COLO829 (cell line): ENCODE measurements around the gene TREH.

Experiments
- DNase-seq: peaks from one replicate; pipeline ENCODE4 v3.0.0; 2012; ENCODE audit warnings: low spot score

The TREH gene

DNA sequence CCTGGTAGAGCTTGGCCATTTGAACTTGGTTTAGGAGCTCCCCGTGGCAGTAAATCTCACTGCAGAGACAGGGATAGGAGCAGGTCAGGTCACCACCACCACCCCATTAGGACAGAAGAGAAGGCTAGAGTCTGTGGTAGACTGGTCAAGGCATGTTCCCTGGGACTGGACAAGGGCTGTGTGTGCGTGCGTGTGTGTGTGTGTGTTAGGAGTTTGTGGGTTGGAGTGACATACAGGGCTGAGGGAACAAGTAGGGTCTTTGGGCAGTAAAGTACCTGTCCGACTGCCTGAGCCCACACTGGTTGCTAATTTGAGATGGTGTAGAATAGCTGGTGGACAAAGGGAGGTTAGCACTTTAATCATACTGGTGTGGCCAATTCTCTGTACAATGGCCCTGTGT lies 16.1 kb downstream of the TREH start:
- no peak for DNase-seq

DNA sequence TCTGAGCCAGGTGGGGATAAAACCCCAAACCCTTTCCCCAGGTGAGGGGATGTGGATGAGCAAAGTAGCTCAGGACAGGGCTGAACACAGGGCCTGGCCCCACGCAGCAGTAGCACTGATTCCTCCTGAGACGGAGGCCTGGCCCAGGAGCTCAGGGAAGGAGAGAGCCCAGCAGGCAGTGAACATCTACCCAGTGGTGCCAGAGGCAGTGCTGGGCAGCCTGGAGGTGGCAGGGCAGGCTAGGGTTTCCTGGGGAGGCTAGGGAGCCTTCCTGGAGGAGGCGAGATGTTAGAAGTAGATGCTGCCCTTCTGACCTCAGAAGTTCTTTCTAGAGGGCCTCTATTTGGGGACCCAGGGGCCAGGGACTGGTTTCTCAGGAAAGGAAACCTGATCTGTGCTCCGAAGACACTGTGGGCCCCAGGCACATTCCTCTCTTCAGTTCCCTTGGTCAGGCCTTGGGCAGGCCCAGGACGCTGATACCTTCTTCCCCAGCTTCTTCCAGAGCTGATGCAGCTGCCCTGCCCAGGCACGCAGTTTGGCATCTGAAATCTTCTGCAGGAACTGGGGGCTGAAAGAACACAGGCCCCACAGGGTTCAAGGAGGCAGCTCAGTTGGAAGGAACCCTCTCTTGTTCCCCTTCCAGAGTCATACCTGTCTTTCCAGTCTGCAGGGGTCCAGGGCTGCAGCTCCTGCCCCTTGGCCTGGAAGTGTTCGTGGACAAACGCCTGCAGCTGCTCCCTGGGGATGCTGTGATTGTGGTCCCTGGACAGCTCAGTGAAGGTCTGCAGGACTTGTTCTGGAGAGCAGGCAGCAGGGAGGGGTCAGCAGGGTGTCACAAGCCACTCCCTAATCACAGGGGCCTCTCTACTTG lies 16.8 kb downstream of the TREH start:
- DNase-seq: no peak

DNA sequence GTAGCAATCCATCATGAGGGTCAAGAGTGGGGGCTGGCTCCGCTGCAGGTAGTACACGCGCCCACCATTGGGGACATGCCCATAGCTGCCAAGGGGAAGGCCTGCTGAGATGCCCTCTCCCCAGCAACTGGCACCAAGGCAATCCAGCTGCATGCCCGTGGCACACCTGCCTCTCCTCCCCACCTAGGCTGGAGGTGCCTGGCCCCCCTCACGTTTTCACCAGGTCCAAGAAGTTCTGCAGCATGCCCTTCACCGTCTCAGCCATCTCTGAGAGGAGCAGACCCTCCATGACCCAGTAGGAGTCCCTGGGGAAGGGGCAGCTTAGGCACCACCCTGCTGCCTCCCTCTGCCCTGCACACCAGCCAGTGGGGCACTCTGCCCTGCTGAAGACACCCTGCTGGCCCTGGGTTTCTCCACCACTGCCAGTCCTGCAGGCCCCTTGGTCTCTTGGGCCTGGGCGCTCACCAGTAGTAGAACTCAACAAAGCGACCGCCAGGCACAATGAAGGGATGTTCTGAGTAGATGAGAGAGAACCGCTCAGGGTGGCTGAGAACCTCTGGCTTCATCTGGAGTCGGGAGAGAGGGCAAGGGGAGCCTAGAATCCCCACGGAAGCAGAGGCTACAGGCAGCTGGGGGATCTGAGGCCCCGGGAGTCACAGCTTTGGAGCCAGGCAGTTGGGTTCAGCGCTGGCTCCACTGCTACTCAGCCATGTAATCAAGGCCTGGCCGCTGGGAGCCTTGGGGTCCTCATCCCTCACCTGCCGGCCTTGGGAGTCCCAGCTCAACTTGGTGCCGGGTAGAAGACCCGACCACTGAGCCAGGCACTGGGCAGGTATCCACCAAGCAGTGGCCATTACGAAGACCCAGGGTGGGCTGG lies 17.8 kb downstream of the TREH start:
- DNase-seq: no peak

DNA sequence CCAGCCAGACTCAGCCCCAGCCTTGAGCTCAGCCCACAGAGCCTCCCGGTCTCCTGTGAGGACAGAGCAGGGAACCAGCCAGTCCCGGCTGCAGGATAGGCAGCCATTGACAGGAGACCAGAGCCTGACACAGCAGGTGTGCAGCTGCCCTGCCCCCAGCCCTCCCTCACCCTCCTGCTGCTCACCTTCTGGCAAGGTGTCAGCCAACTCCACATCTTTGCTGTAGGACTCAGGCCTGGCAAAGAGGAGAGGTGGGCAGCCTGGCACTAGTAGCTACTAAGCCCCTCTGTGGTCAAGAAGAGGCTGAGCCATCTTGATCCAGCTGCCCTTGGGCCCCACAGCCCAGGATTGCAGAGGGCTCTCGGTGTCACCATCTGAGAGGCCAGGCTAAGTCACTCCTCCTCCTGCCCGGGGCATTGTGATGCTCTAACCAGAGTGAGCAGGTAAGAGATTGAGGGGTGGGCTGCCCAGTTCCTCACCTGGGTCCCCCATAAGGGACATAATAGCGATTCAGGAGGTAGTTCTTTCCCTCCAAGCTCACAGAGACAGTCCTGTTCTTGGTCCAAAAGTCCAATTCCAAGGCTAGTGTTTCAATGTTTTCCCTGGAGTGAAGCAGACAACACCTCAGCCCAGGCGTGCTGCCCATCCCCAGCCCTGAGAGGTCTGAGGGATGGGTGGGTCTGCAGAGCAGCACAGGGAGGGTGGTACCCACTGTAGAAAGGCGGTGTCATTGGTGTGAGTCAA lies 18.6 kb downstream of the TREH start:
- DNase-seq: no peak

DNA sequence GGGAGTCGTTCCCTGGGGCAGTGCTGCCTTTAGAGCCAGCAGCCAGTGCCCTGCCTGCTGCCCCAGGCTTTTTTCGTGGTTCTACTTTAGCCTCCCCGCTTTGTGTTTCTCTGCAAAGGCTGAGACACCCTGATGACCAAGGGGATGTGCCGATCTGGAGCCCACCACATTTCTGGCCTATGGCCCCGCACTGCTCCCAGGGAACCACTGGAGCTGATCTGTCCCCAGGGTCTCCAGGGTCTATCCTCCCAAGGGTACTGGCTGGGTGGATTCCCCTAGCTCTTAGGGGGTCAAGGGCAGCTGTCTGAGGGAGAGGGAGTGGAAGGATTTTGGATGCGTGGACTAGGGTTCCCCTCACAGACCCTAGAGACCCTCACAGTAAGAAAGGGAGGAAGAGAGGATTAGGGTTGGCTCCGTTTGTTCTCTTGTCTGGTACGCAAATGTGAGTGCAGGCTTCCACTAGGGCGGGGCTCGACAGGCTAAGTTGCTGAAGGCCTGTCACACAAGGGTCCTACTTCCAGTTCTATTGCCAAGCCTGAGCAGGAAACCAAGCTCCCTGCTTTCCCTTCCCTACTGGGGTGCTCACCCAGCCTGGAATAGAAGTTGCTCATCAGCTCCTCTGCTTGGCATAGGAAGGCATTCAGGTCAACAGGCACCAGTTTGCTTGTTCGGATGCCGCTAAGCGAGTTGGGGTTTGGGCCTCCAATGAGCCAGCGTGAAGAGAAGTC lies 19.3 kb downstream of the TREH start:
- no peak for DNase-seq

DNA sequence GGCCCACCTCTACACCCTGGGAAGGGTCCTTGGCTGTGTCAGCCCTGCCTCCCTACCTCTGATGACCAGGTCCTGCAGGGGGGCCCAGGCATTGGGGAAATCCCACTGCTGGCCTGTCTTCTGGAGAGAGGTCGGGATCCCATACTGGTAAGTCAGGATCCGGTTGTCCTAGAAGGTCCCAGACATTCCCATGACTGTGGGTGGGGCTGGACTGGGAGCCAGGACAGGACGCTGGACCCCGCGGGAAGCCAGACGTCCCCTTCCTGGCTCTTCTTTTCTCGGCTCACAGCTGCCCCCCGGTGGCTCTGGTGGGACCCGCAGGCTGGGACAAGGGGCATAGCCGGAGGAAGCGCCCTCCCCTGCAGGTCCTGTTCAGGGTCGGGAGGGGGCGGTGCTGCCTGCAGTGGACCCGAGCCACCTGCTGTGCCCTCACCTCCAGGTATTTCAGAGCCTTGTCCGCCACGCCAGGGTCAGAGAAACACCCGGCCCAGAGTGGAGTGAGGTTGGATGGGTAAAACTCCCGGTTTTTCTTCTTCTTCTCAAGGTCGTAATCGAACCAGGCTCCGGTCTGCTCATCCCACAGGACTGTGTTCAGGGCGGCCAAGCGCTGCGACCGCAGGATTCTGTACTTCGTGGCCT lies 20.0 kb downstream of the TREH start:
- DNase-seq: peak; percentile 80

DNA sequence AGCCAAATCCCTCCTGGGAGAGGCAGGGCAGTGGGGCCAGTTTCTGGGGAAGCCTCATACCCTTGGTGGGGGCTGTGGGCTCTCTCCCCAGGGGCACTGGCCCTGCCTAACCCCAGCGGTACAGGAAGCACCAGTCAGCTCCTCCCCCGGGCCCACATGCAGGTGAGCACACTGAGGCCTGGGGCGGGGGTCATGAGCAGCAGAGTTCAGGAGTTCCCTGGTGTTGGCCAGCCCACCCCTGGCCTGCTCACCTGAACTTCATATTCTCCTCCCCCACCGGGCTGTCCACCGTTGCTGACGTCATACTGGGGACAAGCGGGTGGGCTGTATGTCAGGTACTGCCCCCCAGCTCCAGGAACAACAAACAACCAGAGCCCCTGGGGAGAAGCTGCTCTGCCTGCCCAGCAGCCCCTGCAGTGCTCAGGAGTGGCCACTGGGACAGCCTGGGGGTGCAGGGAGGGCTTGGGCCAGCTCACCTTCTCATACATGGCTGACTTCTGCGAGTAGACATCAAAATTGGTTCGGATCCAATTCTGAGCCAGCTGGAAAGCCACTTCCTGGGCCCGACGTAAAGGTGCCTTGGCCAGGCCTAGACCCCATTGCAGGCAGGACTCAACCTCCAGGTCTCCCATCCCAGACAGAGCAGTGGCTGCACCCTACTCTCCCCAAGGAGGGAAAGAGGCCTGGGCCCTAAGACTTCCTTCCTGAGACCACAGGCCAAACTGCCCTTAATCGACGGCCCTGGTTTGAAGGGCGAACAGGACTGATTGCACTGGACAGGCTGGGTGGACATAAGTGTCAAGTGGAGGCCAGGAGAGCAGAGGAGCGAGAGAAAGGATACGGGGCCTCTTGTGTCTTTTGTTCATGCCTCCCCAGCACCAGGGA lies 20.8 kb downstream of the TREH start:
- no peak for DNase-seq

DNA sequence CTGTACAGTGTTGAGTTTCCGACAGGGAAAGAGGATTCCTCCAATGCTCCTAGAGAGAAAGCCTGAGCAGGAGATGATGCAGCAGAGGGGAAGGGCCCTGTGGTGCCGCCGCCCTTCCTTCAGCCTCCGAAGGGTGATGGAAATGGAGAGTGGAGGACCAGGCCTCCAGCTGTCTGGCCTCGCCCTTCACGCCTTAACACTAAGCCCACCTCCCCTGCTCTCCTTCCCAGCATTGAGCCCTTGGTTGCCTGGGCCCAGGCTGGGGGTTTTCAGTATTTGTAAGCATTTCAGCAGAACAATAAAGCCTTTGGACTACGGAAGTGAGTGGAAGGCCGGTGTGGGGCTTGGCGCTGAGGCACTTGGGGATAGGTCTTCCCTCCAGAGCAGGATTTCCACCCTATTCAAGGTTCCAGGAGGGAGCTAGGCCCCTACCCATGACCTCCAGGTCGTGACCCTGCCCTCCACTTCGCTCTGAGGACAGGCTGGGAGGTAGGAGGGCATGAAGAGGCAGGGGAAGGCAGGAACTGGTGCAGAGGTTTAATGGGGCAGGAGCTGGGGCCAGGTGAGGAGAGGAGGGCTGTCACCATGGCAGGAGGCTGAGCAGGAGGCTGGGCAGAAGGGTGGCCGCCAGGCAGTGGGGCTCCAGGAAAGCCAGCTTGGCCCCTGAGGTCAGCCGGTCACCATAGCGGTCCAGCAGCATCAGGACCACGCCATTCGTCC lies 21.6 kb downstream of the TREH start:
- no peak for DNase-seq

DNA sequence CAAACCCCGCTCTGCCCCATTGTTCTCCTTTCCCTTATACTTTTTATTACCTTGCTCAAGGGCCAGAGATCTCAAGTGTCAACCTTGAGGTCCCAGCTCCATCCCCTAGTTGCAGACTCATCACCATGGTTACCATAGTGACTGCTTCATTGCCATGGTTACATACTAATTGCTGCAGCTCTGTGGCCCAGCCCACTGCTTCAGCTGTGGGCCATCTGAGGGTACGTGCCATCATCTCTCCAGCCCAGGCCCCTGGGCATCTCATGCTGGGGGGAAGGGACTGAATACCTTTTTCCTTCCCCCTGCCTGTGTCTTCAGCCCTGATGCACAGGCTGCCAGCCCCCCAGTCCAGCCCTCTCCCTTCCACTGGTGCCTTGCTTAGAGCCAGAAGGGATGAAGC lies 22.2 kb downstream of the TREH start:
- DNase-seq: no peak

DNA sequence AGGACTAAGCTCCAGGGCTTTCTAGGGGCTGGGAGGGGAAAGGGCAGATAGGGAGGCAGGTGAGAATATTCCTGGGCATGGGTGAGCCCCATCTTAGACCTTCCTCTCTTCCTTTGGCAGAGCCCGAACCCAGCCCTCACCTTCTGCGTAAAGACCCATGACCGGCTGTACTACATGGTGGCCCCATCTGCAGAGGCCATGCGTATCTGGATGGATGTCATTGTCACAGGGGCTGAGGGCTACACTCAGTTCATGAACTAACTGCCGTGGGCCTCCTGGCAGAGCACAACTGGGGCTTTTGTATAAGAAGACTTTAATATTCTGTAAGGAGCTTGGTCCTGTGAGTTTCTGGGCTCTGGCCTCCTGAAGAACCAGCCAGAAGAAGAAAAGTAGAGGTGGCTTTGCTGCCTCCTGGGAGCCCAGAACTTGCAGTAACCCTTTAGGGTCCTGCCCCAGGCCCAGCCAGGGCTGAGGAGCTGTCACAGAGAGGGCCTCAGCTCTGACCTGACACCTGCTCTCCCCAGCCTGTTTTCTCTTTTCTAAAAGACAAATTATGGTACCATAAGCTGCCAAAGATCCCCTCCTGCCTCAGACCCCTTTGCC lies 22.8 kb downstream of the TREH start:
- DNase-seq: no peak

DNA sequence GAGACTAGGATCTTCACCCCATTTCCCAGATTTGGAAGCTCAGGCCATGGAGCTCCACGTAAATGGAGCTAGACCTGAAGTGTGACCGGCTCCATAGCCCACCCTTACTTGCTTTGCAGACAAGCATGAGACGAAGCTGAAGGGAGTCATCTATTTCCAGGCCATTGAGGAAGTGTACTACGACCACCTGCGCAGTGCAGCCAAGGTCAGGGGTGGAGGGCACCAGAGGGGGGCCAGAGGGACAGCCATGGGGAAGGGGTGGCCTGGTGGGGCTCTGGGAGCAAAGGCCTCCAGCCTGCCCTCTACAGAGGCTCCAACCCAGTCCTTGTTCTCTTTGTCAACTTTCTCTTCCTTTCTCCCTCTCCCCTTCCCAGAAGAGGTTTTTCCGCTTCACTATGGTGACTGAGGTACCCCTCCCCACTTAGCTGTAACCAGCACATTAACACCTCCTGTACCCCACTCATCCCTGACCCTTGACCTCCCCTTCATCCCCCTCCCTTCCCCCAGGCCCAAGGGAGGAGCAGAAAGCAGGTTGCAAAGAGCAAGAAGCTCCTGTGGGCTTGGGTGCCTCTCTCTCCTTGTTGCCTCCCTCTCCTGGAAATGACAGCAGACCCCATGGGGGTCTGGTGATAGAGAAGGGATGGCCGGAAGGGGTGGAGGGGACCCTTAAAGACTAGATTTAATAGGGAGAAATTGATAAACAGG lies 23.8 kb downstream of the TREH start:
- DNase-seq: no peak

DNA sequence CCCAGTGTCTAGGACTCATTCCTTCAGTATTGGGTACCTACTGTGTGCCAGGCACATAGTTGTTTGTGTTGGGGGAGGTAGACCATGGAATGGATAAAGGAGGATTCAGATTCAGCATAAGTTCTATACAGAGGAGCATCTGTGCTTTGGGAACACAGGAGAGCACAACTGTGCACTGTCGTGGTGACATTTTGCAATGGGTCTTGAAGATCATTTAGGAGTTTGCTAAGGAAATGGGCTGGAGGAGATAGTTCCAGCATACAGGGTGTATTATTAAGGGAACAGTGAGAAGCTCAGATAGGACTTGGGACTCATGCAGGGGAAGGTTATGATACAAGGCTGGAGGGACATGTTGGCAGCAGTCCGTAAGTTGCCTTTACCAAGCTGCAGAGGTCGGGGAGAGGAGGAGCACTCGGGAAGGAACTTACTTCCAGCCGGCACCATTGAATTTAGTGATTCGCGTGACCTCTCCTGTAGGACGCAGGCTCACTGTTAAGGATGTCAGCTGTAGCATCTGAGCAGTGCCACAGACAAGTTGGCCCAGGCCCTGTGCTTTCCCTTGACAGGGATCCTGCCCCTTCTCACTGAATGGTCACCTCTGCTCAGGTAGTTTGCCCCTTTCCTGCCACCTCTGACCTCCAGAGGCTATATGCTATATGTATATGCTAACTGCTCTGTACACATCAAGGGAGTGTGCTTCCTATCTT lies 25.6 kb downstream of the TREH start:
- no peak for DNase-seq

DNA sequence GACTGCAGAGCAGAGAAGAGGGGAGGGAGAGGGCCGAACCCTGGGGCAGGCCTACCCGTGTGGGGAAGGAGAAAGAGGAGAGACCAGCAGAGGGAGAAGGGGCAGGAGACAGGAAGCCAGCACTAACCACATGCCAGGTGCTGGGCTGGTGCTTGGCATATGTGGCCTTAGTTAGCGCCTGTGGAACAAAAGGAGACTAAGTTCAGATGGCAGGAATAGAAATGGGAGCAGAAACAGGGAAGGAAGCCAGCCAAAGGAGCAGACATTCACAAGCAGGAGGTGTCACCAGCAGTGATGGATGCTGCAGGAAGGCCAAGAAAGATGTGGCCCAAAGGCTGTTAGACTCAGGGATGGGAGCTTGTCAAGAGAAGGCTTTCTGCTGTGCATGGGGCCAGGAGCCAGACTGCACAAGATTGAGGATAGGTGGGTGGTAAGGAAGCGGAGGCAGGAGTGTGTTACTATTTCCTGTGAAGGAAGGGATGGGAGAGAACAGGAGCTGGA lies 26.7 kb downstream of the TREH start:
- DNase-seq: no peak

DNA sequence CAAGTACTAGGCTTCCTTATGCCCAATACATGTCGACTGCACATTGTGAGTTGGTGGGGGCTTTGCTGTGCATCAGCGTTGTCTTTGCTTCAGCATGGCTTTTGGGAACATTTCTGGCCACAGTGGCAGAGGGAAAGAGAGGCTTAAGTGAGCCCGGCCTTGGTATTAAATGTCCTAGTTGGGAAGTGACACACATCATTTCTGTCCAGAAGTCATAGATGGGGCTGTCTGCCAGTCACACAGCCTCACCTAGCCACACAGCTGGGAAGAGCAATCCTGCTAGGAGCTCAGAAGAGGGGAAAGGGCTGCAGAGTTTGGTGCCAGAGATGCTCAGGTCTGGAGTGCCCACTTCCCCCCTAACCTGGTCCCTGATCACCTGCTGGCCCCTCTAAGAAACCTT lies 27.6 kb downstream of the TREH start:
- no peak for DNase-seq

DNA sequence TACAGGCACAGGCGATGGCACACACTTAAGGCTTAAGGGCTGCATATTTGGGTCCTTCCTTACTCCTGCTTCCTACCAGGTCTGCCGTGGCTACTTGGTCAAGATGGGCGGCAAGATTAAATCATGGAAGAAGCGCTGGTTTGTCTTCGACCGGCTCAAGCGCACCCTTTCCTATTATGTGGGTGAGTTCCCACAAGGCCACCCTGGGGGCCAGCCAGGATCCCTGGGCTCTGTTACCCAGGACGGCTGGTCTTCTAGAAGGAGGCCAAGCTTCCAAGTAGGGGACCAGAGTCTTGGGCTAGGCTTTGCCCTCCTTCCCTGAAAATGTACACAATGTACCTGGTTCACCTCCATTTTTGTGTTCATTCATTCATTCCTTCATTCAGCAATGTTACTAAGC lies 29.1 kb downstream of the TREH start:
- DNase-seq: no peak

DNA sequence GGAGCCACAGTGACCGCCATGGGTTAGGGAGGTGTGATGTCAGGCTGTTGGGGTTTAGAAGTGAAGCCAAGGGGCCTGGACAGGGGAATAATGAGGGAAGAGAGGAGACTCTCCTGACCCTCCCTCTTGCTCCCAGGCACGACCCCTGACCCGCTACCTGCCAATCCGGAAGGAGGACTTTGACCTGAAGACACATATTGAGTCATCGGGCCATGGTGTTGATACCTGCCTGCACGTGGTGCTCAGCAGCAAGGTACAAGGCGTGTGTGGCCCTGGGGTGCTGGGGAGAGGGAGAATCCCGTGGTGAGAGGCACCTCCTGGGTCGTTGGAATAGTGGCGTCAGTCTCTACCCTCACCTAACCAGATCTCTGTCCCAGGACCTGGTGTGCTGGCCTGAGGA lies 29.5 kb downstream of the TREH start:
- no peak for DNase-seq

DNA sequence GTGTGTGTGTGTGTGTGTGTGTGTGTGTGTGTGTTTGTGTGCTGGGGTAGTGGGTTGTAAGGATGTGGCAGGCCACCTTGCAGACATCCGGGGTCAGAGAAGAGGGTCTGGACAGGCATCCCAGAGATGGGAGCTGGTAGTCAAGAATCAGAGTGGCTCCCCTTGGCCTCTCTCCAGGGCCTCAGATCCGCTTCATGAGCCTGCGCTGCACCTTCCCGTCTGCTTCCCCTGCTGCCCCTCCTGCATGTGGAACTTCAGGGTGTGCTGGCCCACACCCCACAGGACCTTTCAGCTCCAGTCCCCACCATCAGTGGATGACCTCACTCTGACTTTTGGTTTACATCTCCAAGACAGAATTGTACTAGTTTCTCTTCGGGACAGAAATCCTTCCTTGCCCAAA lies 31.2 kb downstream of the TREH start:
- no peak for DNase-seq

DNA sequence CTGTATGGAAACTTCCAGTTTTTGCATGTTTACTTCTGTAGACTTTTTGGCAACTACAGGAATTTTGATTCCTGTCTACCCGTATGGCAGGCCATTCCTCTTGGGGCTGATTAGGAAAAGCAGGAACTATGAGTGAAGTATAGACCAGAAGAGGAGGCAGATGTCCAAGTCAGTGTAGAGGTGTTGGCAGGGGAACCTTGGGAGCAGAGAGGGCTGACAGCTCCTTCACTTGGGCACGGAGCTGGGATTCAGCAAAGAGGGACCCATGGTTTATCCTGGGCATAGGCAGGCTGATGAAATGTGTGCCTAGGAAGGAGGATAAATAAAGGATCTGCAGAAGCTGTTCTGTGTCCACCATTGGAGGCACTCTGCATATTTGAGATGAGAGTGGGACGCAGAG lies 33.1 kb downstream of the TREH start:
- no peak for DNase-seq
